PC-9 (cell line): ENCODE results near the gene ITPR3.

Experiments used
- CTCF ChIP-seq: fragments of 200-600 bp; sonication (generic); conservative IDR thresholded peaks from 2 replicates; pipeline ENCODE4 v1.6.1; 2017; ENCODE audit warnings: mixed run types, antibody characterized with exemption, mild to moderate bottlenecking, moderate library complexity
- EZH2 ChIP-seq: fragments of 200-600 bp; sonication (generic); IDR thresholded peaks from 2 replicates; pipeline ENCODE4 v1.8.0; 2017; ENCODE audit warnings: antibody characterized with exemption, low read depth

GRCh38 chr6:33610779-33611732 is 10.1 kb upstream of the ITPR3 start:
- TF ChIP-seq EZH2 (no peak), CTCF (no peak)
